ENCODE measurements around the gene SCYL1.

GRCh38 chr11:65572356-65573051, 47.6 kb downstream of the SCYL1 start, which contains the start of gene FAM89B:
- TF ChIP-seq POLR2AphosphoS5 (IDR thresholded peaks at IDR 0.05; ENCODE audit: low read depth) (no peak), CTCF (conservative IDR thresholded peaks at IDR 0.05; ENCODE audit: low read depth in 2 of 2) (no peak), ETS1 (IDR thresholded peaks at IDR 0.05) (no peak)
